AG04450 (cell line): ENCODE data around the gene EDRF1. TPM values are rescaled to one million over a fixed set of nuclear protein-coding genes. Genes with fewer than 3 reads are reported as not detected.
"Not testable (repeated sequence)": the region's sequence is repeated elsewhere in the genome, so short reads cannot be mapped to it uniquely, and the experiment has no call there.

ENCODE experiments used
- CTCF ChIA-PET: fragments of 300-600, 350-600 bp; formaldehyde crosslinking; extraction: SDS; loops from one replicate; lab custom pipeline; 2022; ENCODE audit warnings: antibody characterized with exemption, inconsistent platforms; lab: Charles Lee
- POLR2A ChIA-PET: fragments of 350-600 bp; formaldehyde crosslinking; extraction: SDS; loops from one replicate; lab custom pipeline; 2021; ENCODE audit warnings: antibody characterized with exemption, inconsistent platforms; lab: Yijun Ruan, JAX
- DNase-seq: peaks from one replicate; pipeline ENCODE4 v3.0.0-alpha.2; 2011; ENCODE audit warnings: low read depth, low spot score
- H3K27ac ChIP-seq: one replicate; pipeline ENCODE4 v1.5.1; 2012; ENCODE audit warnings: low read depth, low read length, control low read depth
- H3K27me3 ChIP-seq: one replicate; pipeline ENCODE4 v1.6.0; 2012; ENCODE audit warnings: low read length; ENCODE audit not compliant: control insufficient read depth, insufficient read depth
- H3K4me3 ChIP-seq: 2 replicates; pipeline ENCODE4 v1.5.1; 2011; ENCODE audit warnings: mild to moderate bottlenecking, low read depth, low read length, control low read depth
- H3K9me3 ChIP-seq: 2 replicates; pipeline ENCODE4 v1.5.1; 2012; ENCODE audit warnings: low read length; ENCODE audit not compliant: control insufficient read depth, insufficient read depth
- CTCF ChIP-seq: IDR thresholded peaks from 2 replicates; pipeline ENCODE4 v1.5.1; 2011; ENCODE audit warnings: low read depth, low read length, control low read depth, inconsistent platforms
- polyA plus RNA-seq: library from polyadenylated mRNA; depleted of rRNA; stranded (reverse); fragments of >200 nt; gene quantifications from 2 replicates; pipeline ENCODE4 v1.2.3, GENCODE V29; 2011

The EDRF1 gene
- polyA plus RNA-seq, 1 experiment: 27.4 TPM

GRCh38 chr10:125694883-125695282 is 24.6 kb upstream of the EDRF1 start:
- H3K4me3 ChIP-seq: no peak overlapping the region
- peak; percentile 38 for DNase-seq
- H3K27me3 ChIP-seq: peaks cover 3% of the 10 kb centered on the region
- ChIA-PET POLR2A (no interaction called here), CTCF (interaction anchor here (1.3 kb wide), 1 partner anchor 647 kb away, joined by 3 read pairs; no protein-coding TSS in a partner anchor)
- TF ChIP-seq CTCF: no peak
- H3K27ac ChIP-seq: peak overlapping the region; percentile 11
- H3K9me3 ChIP-seq: no peaks in the 10 kb centered on the region

GRCh38 chr10:125696884-125697283 is 22.6 kb upstream of the EDRF1 start:
- H3K9me3 ChIP-seq, H3K27ac ChIP-seq, POLR2A ChIA-PET, H3K27me3 ChIP-seq, DNase-seq, H3K4me3 ChIP-seq, CTCF ChIA-PET: not testable (repeated sequence)

GRCh38 chr10:125698481-125698998 is 21.0 kb upstream of the EDRF1 start:
- ChIA-PET POLR2A (no interaction called here), CTCF (no interaction called here)
- H3K27me3 ChIP-seq: no peaks in the 10 kb centered on the region
- H3K4me3 ChIP-seq: no peak overlapping the region
- no peak for TF ChIP-seq CTCF
- DNase-seq: no peak
- no peak overlapping the region for H3K27ac ChIP-seq
- no peaks in the 10 kb centered on the region for H3K9me3 ChIP-seq

- Histone ChIP-seq H3K27me3 (no peaks in the 10 kb centered on the region), H3K27ac (no peak overlapping the region), H3K4me3 (no peak overlapping the region), H3K9me3 (no peaks in the 10 kb centered on the region)
- CTCF ChIA-PET: interaction anchor here (0.6 to 1.2 kb wide), 5 partner anchors 9 to 707 kb away, joined by 3 to 7 read pairs (median 3); partner anchors contain the start of gene CTBP2
- no peak for DNase-seq
- TF ChIP-seq CTCF: no peak
- POLR2A ChIA-PET: no interaction called here
These were observed 19.9 kb upstream of the EDRF1 start for GRCh38 chr10:125699562-125700143.

GRCh38 chr10:125700355-125700911 is 19.1 kb upstream of the EDRF1 start:
- CTCF ChIA-PET: interaction anchor here (0.6 to 1.3 kb wide), 11 partner anchors 8 to 708 kb away, joined by 3 to 7 read pairs (median 3); partner anchors contain the start of gene CTBP2
- no peak overlapping the region for H3K4me3 ChIP-seq

More at GRCh38 chr10:125700355-125700911, 19.1 kb upstream of the EDRF1 start:
- Histone ChIP-seq H3K9me3 (no peaks in the 10 kb centered on the region), H3K27me3 (no peaks in the 10 kb centered on the region), H3K27ac (no peak overlapping the region)
- no peak for DNase-seq
- POLR2A ChIA-PET: no interaction called here
- TF ChIP-seq CTCF: peak; percentile 43
